BLaER1 (cell line): ENCODE measurements around the gene PRMT1.

ENCODE experiments used
- H3K27ac ChIP-seq: shearing (Covaris generic); formaldehyde crosslinking; 2 replicates; pipeline ENCODE4 v1.8.1; 2022
- H3K27me3 ChIP-seq: shearing (Covaris generic); formaldehyde crosslinking; 2 replicates; pipeline ENCODE4 v1.8.1; 2022
- H3K36me3 ChIP-seq: shearing (Covaris generic); formaldehyde crosslinking; 2 replicates; pipeline ENCODE4 v1.8.1; 2022
- H3K4me1 ChIP-seq: shearing (Covaris generic); formaldehyde crosslinking; 2 replicates; pipeline ENCODE4 v1.8.1; 2022
- H3K4me2 ChIP-seq: shearing (Covaris generic); formaldehyde crosslinking; 2 replicates; pipeline ENCODE4 v1.8.1; 2022
- H3K4me3 ChIP-seq: shearing (Covaris generic); formaldehyde crosslinking; 2 replicates; pipeline ENCODE4 v1.8.1; 2022
- H3K9ac ChIP-seq: shearing (Covaris generic); formaldehyde crosslinking; 2 replicates; pipeline ENCODE4 v1.8.1; 2022
- H3K9me3 ChIP-seq: shearing (Covaris generic); formaldehyde crosslinking; 2 replicates; pipeline ENCODE4 v1.8.1; 2022
- H4K20me1 ChIP-seq: shearing (Covaris generic); formaldehyde crosslinking; 2 replicates; pipeline ENCODE4 v1.8.1; 2022
- Cebpa-rat ChIP-seq: shearing (Covaris generic); IDR thresholded peaks from 2 replicates; pipeline ENCODE4 v1.8.1; 2022

Gene PRMT1

DNA sequence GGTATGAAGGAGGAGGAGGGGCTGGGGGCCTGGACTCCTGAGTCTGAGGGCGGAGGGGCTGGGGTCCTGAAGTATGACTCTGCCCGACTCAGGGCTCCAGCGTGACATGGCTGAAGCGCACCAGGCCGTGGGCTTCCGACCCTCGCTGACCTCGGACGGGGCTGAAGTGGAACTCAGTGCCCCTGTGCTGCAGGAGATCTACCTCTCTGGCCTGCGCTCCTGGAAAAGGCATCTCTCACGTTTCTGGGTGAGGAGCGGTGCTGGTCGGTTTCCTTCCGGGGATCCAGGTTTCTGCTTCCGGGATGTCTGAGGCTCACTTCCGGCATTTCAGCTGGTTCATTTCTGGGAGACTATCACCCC is 15.1 kb downstream of the PRMT1 start:
- Histone ChIP-seq H3K4me3 (no peak overlapping the region), H3K4me1 (peaks cover 36% of the 10 kb centered on the region), H3K9ac (no peak overlapping the region), H3K27ac (no peak overlapping the region), H3K27me3 (peaks cover 28% of the 10 kb centered on the region), H3K4me2 (no peak overlapping the region), H4K20me1 (peaks cover 34% of the 10 kb centered on the region), H3K9me3 (no peaks in the 10 kb centered on the region), H3K36me3 (peaks cover 30% of the 10 kb centered on the region)
- TF ChIP-seq Cebpa-rat = no peak

DNA sequence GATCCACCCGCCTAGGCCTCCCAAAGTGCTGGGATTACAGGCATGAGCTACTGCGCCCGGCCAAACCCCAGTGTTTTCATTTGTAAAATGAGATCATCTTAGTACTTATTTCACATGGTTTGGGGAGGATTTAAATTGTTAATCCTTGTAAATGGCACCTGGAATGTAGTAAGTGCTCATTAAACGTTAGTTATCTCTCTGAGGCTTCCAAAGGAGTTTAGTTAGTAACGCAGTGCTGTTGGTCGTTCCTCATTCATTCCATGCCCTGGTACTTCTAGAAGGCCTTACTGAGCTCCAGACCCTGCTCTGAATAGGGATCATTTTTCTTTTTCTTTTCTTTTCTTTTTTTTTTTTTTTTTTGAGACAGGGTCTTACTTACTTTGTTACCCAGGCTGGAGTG is 19.0 kb downstream of the PRMT1 start:
- Histone ChIP-seq H3K4me2 (no peak overlapping the region), H4K20me1 (no peaks in the 10 kb centered on the region), H3K36me3 (no peaks in the 10 kb centered on the region), H3K27me3 (peaks cover 7% of the 10 kb centered on the region), H3K27ac (no peak overlapping the region), H3K9me3 (no peaks in the 10 kb centered on the region), H3K4me1 (peaks cover 3% of the 10 kb centered on the region), H3K4me3 (no peak overlapping the region), H3K9ac (no peak overlapping the region)
- no peak for TF ChIP-seq Cebpa-rat

DNA sequence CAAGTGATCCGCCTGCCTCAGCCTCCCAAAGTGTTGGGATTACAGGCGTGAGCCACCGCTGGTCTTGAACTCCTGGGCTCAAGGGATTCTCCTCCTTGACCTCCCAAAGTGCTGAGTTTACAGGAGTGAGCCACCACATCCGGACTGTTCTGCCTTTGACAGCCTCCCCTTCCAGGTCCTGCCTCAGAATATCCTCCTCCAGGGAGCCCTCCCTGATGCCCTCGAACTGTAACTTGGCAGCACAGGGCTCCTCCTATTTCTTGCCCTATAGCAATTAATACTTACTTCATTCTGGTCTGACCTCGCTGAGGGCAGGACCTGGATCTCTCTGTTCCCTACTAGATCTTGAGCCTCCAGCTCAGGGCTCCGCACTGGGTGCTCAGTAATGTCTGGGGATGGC is 19.8 kb downstream of the PRMT1 start:
- TF ChIP-seq Cebpa-rat = no peak
- no peak overlapping the region for H3K27ac ChIP-seq
- H3K4me2 ChIP-seq = no peak overlapping the region
- no peaks in the 10 kb centered on the region for H3K27me3 ChIP-seq
- H3K9ac ChIP-seq = no peak overlapping the region
- H3K36me3 ChIP-seq = no peaks in the 10 kb centered on the region
- no peaks in the 10 kb centered on the region for H3K4me1 ChIP-seq
- H4K20me1 ChIP-seq = no peaks in the 10 kb centered on the region
- no peaks in the 10 kb centered on the region for H3K9me3 ChIP-seq
- H3K4me3 ChIP-seq = no peak overlapping the region

DNA sequence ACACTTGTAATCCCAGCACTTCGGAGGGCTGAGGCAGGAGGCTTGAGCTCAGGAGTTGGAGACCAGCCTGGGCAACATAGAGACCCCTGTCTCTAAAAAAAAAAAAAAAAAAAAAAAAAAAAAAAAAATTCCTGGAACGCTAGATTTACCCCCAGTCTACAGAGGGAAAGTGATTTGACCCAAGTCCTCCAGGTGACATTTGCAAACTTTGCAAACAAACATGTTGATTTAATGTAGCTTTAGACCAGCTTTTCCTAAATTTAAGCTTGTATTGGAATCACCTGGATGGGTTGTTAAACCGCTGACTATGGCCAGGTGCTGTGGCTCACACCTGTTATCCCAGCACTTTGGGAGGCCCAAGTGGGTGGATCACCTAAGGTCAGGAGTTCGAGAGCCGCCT is 22.3 kb downstream of the PRMT1 start:
- no peak overlapping the region for H3K27ac ChIP-seq
- no peak overlapping the region for H3K4me3 ChIP-seq
- H4K20me1 ChIP-seq = no peaks in the 10 kb centered on the region
- H3K27me3 ChIP-seq = no peaks in the 10 kb centered on the region
- H3K4me2 ChIP-seq = no peak overlapping the region
- TF ChIP-seq Cebpa-rat = no peak
- H3K9me3 ChIP-seq = no peaks in the 10 kb centered on the region
- no peaks in the 10 kb centered on the region for H3K36me3 ChIP-seq
- no peak overlapping the region for H3K9ac ChIP-seq
- H3K4me1 ChIP-seq = no peaks in the 10 kb centered on the region

DNA sequence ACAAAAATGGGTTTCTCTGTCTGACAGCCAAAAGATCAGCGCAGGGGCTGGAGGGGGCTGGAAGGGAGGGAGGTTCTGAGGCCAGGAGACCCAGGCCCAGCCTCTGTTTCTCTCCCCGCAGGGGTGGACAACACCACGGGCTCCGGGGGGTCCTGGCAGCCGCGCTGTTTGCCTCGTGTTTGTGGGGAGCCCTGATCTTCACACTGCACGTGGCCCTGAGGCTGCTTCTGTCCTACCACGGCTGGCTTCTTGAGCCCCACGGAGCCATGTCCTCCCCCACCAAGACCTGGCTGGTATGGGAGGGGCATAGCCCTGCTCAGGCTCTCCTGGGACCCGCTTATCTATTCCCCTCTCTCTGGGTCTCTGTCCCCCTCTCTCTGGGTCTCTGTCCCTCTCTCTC is 23.5 kb downstream of the PRMT1 start:
- TF ChIP-seq Cebpa-rat = no peak
- Histone ChIP-seq H4K20me1 (no peaks in the 10 kb centered on the region), H3K4me3 (no peak overlapping the region), H3K27ac (no peak overlapping the region), H3K27me3 (no peaks in the 10 kb centered on the region), H3K4me2 (no peak overlapping the region), H3K4me1 (no peaks in the 10 kb centered on the region), H3K36me3 (no peaks in the 10 kb centered on the region), H3K9ac (no peak overlapping the region), H3K9me3 (no peaks in the 10 kb centered on the region)

DNA sequence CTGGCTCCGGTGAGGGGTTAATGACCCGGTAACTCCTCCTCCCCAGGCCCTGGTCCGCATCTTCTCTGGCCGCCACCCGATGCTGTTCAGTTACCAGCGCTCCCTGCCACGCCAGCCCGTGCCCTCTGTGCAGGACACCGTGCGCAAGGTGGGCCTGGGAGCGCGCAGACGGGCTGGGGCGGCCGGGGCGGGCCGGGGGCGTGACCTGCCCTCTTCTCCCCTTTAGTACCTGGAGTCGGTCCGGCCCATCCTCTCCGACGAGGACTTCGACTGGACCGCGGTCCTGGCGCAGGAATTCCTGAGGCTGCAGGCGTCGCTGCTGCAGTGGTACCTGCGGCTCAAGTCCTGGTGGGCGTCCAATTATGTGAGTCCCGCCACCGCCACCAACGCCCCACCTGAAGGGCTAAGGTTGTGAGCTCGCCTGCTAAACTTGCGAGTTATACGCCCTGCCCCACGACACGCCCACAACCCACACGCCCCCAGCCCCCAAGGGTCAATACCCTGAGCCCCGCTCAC is 24.3 kb downstream of the PRMT1 start:
- no peak for TF ChIP-seq Cebpa-rat
- no peaks in the 10 kb centered on the region for H3K36me3 ChIP-seq
- no peaks in the 10 kb centered on the region for H3K4me1 ChIP-seq
- no peak overlapping the region for H3K4me2 ChIP-seq
- H3K9ac ChIP-seq = no peak overlapping the region
- H3K27me3 ChIP-seq = no peaks in the 10 kb centered on the region
- no peak overlapping the region for H3K27ac ChIP-seq
- H4K20me1 ChIP-seq = no peaks in the 10 kb centered on the region
- H3K4me3 ChIP-seq = no peak overlapping the region
- H3K9me3 ChIP-seq = no peaks in the 10 kb centered on the region

DNA sequence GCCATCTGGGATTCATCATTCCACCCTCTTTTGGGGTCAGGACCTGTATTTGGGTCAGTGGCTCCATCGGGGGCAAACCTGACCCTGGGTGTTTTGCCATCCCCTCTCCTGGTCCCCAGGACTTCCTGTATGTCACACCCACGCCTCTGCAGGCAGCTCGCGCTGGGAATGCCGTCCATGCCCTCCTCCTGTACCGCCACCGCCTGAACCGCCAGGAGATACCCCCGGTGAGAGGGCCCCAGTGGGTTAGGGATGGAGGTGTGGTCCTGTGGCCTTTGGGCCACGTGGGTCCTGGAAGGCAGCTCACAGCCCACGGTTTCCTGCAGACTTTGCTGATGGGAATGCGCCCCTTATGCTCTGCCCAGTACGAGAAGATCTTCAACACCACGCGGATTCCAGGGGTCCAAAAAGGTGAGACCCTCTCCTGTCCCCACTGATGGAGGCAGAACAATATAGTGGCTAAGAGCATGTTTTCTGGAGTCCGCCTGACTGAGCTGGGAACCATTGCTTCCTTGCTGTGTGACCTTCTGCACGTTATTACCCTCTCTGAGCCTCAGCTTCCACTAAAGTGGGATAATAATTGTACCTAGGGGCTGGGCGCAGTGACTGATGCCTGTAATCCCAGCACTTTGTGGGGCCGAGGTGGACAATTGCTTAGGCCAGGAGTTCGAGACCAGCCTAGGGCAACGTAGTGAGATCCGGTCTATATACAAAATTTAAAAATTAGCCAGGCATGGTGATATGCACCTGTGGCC is 28.0 kb downstream of the PRMT1 start:
- no peak overlapping the region for H3K27ac ChIP-seq
- TF ChIP-seq Cebpa-rat = no peak
- no peaks in the 10 kb centered on the region for H3K36me3 ChIP-seq
- no peaks in the 10 kb centered on the region for H4K20me1 ChIP-seq
- no peak overlapping the region for H3K4me2 ChIP-seq
- H3K27me3 ChIP-seq = no peaks in the 10 kb centered on the region
- no peaks in the 10 kb centered on the region for H3K9me3 ChIP-seq
- no peak overlapping the region for H3K4me3 ChIP-seq
- no peaks in the 10 kb centered on the region for H3K4me1 ChIP-seq
- H3K9ac ChIP-seq = no peak overlapping the region

DNA sequence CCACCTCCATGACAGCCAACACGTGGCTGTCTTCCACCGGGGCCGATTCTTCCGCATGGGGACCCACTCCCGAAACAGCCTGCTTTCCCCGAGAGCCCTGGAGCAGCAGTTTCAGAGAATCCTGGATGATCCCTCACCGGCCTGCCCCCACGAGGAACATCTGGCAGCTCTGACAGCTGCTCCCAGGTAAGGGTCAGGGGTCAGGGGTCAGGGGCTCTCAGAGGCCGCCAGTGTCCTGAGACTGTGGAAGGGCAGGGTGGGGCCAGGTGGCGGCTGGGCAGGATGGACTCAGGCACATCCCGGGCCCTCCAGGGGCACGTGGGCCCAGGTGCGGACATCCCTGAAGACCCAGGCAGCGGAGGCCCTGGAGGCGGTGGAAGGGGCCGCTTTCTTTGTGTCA is 28.8 kb downstream of the PRMT1 start:
- no peak for TF ChIP-seq Cebpa-rat
- Histone ChIP-seq H3K4me3 (no peak overlapping the region), H3K27ac (no peak overlapping the region), H3K4me2 (no peak overlapping the region), H3K9me3 (no peaks in the 10 kb centered on the region), H3K36me3 (no peaks in the 10 kb centered on the region), H3K27me3 (no peaks in the 10 kb centered on the region), H4K20me1 (no peaks in the 10 kb centered on the region), H3K9ac (no peak overlapping the region), H3K4me1 (no peaks in the 10 kb centered on the region)

DNA sequence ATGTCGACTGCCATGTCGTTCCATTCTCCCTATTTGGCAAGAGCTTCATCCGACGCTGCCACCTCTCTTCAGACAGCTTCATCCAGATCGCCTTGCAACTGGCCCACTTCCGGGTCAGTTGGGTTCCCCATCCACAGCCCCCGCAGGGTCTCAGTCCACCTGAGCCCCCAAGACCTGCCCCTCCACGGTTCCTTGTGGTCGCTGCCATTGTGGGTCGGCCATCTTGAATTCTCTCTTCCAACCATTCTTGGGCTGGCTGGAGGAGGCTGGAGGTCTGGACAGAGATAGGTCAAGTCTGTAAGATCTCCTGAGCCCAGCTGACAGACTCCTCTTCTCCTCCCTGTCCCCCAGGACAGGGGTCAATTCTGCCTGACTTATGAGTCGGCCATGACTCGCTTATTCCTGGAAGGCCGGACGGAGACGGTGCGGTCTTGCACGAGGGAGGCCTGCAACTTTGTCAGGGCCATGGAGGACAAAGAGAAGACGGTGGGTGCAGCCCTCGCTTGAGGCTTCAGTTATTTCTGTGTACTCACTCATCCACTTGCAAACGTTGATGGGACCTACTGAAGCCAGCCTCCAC is 33.4 kb downstream of the PRMT1 start:
- H3K36me3 ChIP-seq = no peaks in the 10 kb centered on the region
- no peaks in the 10 kb centered on the region for H3K9me3 ChIP-seq
- no peaks in the 10 kb centered on the region for H3K4me1 ChIP-seq
- no peak overlapping the region for H3K27ac ChIP-seq
- H3K9ac ChIP-seq = no peak overlapping the region
- no peaks in the 10 kb centered on the region for H3K27me3 ChIP-seq
- no peak overlapping the region for H3K4me3 ChIP-seq
- no peaks in the 10 kb centered on the region for H4K20me1 ChIP-seq
- H3K4me2 ChIP-seq = no peak overlapping the region
- no peak for TF ChIP-seq Cebpa-rat

DNA sequence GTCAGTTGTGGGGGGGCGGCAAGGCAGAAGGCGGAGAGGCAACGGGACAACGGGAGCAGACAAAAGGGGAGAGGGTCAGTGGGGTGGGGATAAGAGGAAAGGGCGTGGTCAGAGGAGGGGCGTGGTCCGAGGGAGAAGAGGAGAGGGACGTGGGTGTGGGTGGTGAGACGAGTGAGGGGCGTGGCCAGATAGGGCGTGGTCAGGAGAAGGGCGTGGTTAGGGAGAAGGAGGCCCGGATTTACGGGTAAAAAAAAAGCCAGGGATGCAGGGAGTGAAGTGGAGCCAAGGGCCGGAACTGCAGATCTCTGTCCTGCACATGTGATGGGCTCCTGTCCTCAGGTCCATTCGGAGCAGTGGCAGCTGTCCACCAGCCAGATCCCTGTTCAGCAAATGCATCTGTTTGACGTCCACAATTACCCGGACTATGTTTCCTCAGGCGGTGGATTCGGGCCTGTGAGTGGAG is 35.4 kb downstream of the PRMT1 start:
- H3K4me3 ChIP-seq = no peak overlapping the region
- H3K9me3 ChIP-seq = no peaks in the 10 kb centered on the region
- TF ChIP-seq Cebpa-rat = no peak
- H3K9ac ChIP-seq = no peak overlapping the region
- no peaks in the 10 kb centered on the region for H3K27me3 ChIP-seq
- H3K36me3 ChIP-seq = no peaks in the 10 kb centered on the region
- peaks cover 7% of the 10 kb centered on the region for H3K4me1 ChIP-seq
- no peak overlapping the region for H3K27ac ChIP-seq
- no peak overlapping the region for H3K4me2 ChIP-seq
- H4K20me1 ChIP-seq = no peaks in the 10 kb centered on the region
